ENCODE data around the gene TOR2A.

TOR2A gene

DNA sequence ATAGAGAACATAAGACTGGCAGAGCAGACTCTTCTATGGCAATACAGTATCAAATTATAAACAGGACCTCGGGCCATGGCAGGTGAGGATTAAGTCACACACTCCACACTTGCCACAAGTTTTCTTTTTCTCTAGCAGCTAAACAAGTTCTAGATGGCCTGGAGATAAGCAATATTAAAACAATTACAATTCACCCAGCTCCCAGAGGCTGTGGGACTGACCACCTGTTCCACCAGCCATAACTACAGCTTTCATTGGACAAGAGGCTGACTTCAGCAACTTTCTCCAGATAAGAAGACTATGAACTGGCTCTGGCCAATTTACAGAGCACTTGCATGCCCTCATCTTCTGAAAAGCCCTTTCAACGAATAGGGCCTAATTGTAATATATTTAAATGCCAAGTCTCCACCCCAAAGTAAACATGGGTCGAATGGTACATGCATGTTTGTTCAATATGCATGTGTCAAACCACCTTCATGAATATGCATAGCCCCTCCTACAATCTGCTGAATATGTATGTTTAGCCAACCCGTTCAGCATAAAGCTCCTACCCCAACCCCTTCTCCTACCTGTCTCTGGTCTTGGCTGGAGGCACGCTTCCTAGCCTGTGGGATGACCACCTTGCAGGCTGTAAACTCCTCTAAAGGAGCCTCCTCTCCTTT, 34.4 kb downstream of the TOR2A start:
- no peak overlapping the region for H3K27ac ChIP-seq
- H3K79me2 ChIP-seq, result no peaks in the 10 kb centered on the region
- TF ChIP-seq CTCF (IDR thresholded peaks at IDR 0.05), result no peak
- H2AFZ ChIP-seq, result no peak overlapping the region
- H3K9me3 ChIP-seq (ENCODE audit: control insufficient read depth, low read length), result no peaks in the 10 kb centered on the region
- H3K9ac ChIP-seq, result no peak overlapping the region
- no peaks in the 10 kb centered on the region for H3K36me3 ChIP-seq (ENCODE audit: control insufficient read depth, insufficient read depth, low read length)
- H3K4me3 ChIP-seq (ENCODE audit: low read depth, low read length), result no peak overlapping the region
- peaks cover 7% of the 10 kb centered on the region for H3K4me1 ChIP-seq
- peak overlapping the region; percentile 31 for H3K4me2 ChIP-seq (ENCODE audit: low read length)
- H3K27me3 ChIP-seq (ENCODE audit: control insufficient read depth, insufficient read depth, low read length), result no peaks in the 10 kb centered on the region

- Histone ChIP-seq H3K9me3 (ENCODE audit: control insufficient read depth, low read length) (no peaks in the 10 kb centered on the region), H3K79me2 (no peaks in the 10 kb centered on the region), H2AFZ (no peak overlapping the region), H3K27me3 (ENCODE audit: control insufficient read depth, insufficient read depth, low read length) (no peaks in the 10 kb centered on the region), H3K4me1 (peaks cover 7% of the 10 kb centered on the region), H3K36me3 (ENCODE audit: control insufficient read depth, insufficient read depth, low read length) (no peaks in the 10 kb centered on the region), H3K9ac (no peak overlapping the region), H3K4me2 (ENCODE audit: low read length) (peak overlapping the region; percentile 8), H3K27ac (no peak overlapping the region), H3K4me3 (ENCODE audit: low read depth, low read length) (no peak overlapping the region)
- TF ChIP-seq CTCF (IDR thresholded peaks at IDR 0.05), result no peak
Observed at GRCh38 chr9:127700140-127700539, 35.0 kb downstream of the TOR2A start.

- no peaks in the 10 kb centered on the region for H3K79me2 ChIP-seq
- H3K9me3 ChIP-seq (ENCODE audit: control insufficient read depth, low read length), result no peaks in the 10 kb centered on the region
- TF ChIP-seq CTCF (IDR thresholded peaks at IDR 0.05), result no peak
- no peak overlapping the region for H3K9ac ChIP-seq
- H3K27me3 ChIP-seq (ENCODE audit: control insufficient read depth, insufficient read depth, low read length), result no peaks in the 10 kb centered on the region
- H3K4me2 ChIP-seq (ENCODE audit: low read length), result no peak overlapping the region
- H3K4me3 ChIP-seq (ENCODE audit: low read depth, low read length), result peak overlapping the region; percentile 28
- no peaks in the 10 kb centered on the region for H3K36me3 ChIP-seq (ENCODE audit: control insufficient read depth, insufficient read depth, low read length)
- H2AFZ ChIP-seq, result peak overlapping the region; percentile 85
- H3K4me1 ChIP-seq, result peaks cover 7% of the 10 kb centered on the region
- peak overlapping the region; percentile 51 for H3K27ac ChIP-seq
Observed at GRCh38 chr9:127698985-127699670, 36.0 kb downstream of the TOR2A start.

GRCh38 chr9:127698386-127698785, 36.7 kb downstream of the TOR2A start:
- H3K9ac ChIP-seq, result no peak overlapping the region
- H3K4me3 ChIP-seq (ENCODE audit: low read depth, low read length), result no peak overlapping the region
- H3K36me3 ChIP-seq (ENCODE audit: control insufficient read depth, insufficient read depth, low read length), result no peaks in the 10 kb centered on the region
- H2AFZ ChIP-seq, result no peak overlapping the region
- H3K9me3 ChIP-seq (ENCODE audit: control insufficient read depth, low read length), result no peaks in the 10 kb centered on the region
- H3K4me2 ChIP-seq (ENCODE audit: low read length), result no peak overlapping the region
- no peak overlapping the region for H3K27ac ChIP-seq
- no peaks in the 10 kb centered on the region for H3K79me2 ChIP-seq
- H3K4me1 ChIP-seq, result peaks cover 7% of the 10 kb centered on the region
- no peaks in the 10 kb centered on the region for H3K27me3 ChIP-seq (ENCODE audit: control insufficient read depth, insufficient read depth, low read length)
- TF ChIP-seq CTCF (IDR thresholded peaks at IDR 0.05), result no peak

All from parathyroid adenoma (tissue), 2 donors.